Effector memory CD8-positive, alpha-beta T cell (primary cell): ENCODE measurements around the gene SERPINF2.
"Not testable (repeated sequence)": the region's sequence is repeated elsewhere in the genome, so short reads cannot be mapped to it uniquely, and the experiment has no call there.

ENCODE experiments used
- ATAC-seq: fragments of 150-1000 bp; cut with Tn5 transposase; replicated peaks from 2 replicates; pipeline ENCODE4 v1.10.0; 2021; ENCODE audit warnings: mild to moderate bottlenecking, moderate library complexity
- DNase-seq, 3 experiments: peaks; one replicate each; pipeline ENCODE4 v3.0.0; 2021
- H3K27ac Mint-ChIP-seq, 2 donors: one replicate each; pipeline ENCODE4 v1.8.0; 2022; ENCODE audit warnings: mild to moderate bottlenecking in 2 of 2, mixed read lengths in 2 of 2, moderate library complexity in 2 of 2
- H3K27me3 Mint-ChIP-seq, 2 donors: one replicate each; pipeline ENCODE4 v1.8.0; 2022; ENCODE audit warnings: mixed read lengths in 2 of 2
- H3K36me3 Mint-ChIP-seq: one replicate; pipeline ENCODE4 v1.8.0; 2022; ENCODE audit warnings: mild to moderate bottlenecking, moderate library complexity, mixed read lengths; ENCODE audit not compliant: insufficient read depth
- H3K4me1 Mint-ChIP-seq, 2 donors: one replicate each; pipeline ENCODE4 v1.8.0; 2022; ENCODE audit warnings: low read depth in 2 of 2, mixed read lengths in 2 of 2
- H3K4me3 Mint-ChIP-seq, 2 donors: one replicate each; pipeline ENCODE4 v1.8.0; 2022; ENCODE audit warnings: mild to moderate bottlenecking in 2 of 2, mixed read lengths in 2 of 2, moderate library complexity in 2 of 2
- H3K9me3 Mint-ChIP-seq, 2 donors: one replicate each; pipeline ENCODE4 v1.8.0; 2022; ENCODE audit warnings: mixed read lengths in 2 of 2

SERPINF2 gene

GRCh38 chr17:1765576-1765975 lies 22.9 kb downstream of the SERPINF2 start:
- peaks cover 24 to 25% of the 10 kb centered on the region in 2 donors for H3K4me1 Mint-ChIP-seq
- peaks cover 5% of the 10 kb centered on the region for H3K36me3 Mint-ChIP-seq
- ATAC-seq (no peak), DNase-seq (no peak)
- H3K27me3 Mint-ChIP-seq = no peaks in the 10 kb centered on the region
- no peak overlapping the region for H3K27ac Mint-ChIP-seq
- no peak overlapping the region for H3K4me3 Mint-ChIP-seq
- no peaks in the 10 kb centered on the region for H3K9me3 Mint-ChIP-seq

GRCh38 chr17:1766382-1767135 lies 23.9 kb downstream of the SERPINF2 start:
- Mint-ChIP-seq H3K4me1 (peaks cover 25% of the 10 kb centered on the region in 2 donors), H3K4me3 (no peak overlapping the region), H3K27me3 (no peaks in the 10 kb centered on the region), H3K36me3 (peaks cover 5% of the 10 kb centered on the region), H3K27ac (no peak overlapping the region), H3K9me3 (no peaks in the 10 kb centered on the region)
- ATAC-seq (no peak), DNase-seq (no peak)

GRCh38 chr17:1767358-1767757 lies 24.7 kb downstream of the SERPINF2 start:
- H3K9me3 Mint-ChIP-seq = no peaks in the 10 kb centered on the region
- peaks cover 23 to 25% of the 10 kb centered on the region in 2 donors for H3K4me1 Mint-ChIP-seq
- no peak overlapping the region for H3K27ac Mint-ChIP-seq
- ATAC-seq (no peak), DNase-seq (no peak)
- no peak overlapping the region for H3K4me3 Mint-ChIP-seq
- peaks cover 5% of the 10 kb centered on the region for H3K36me3 Mint-ChIP-seq
- H3K27me3 Mint-ChIP-seq = no peaks in the 10 kb centered on the region

GRCh38 chr17:1769822-1770477 lies 27.3 kb downstream of the SERPINF2 start:
- H3K27me3 Mint-ChIP-seq = no peaks in the 10 kb centered on the region
- H3K9me3 Mint-ChIP-seq = no peaks in the 10 kb centered on the region
- DNase-seq (no peak), ATAC-seq (peak; percentile 36)
- peaks cover 5% of the 10 kb centered on the region for H3K36me3 Mint-ChIP-seq
- H3K4me1 Mint-ChIP-seq = peaks cover 11 to 12% of the 10 kb centered on the region in 2 donors
- peak overlapping the region; percentile 36 to 40 for H3K4me3 Mint-ChIP-seq
- peak overlapping the region; percentile 41 to 82 for H3K27ac Mint-ChIP-seq

- H3K27me3 Mint-ChIP-seq, H3K4me3 Mint-ChIP-seq, DNase-seq, H3K36me3 Mint-ChIP-seq, H3K9me3 Mint-ChIP-seq: not testable (repeated sequence)
- peak; percentile 19 for ATAC-seq
- Mint-ChIP-seq H3K4me1 (peaks cover 11 to 12% of the 10 kb centered on the region in 2 donors), H3K27ac (peak overlapping the region in 1 of 2 donors; percentile 72)
Observed at GRCh38 chr17:1773000-1773695, 30.5 kb downstream of the SERPINF2 start.

- no peaks in the 10 kb centered on the region for H3K9me3 Mint-ChIP-seq
- H3K36me3 Mint-ChIP-seq = peaks cover 4% of the 10 kb centered on the region
- ATAC-seq (no peak), DNase-seq (no peak)
- no peak overlapping the region for H3K27ac Mint-ChIP-seq
- H3K27me3 Mint-ChIP-seq = no peaks in the 10 kb centered on the region
- peaks cover 11 to 12% of the 10 kb centered on the region in 2 donors for H3K4me1 Mint-ChIP-seq
- H3K4me3 Mint-ChIP-seq = no peak overlapping the region
Observed at GRCh38 chr17:1773696-1774181, 31.1 kb downstream of the SERPINF2 start.

- Mint-ChIP-seq H3K4me1 (peaks cover 7 to 10% of the 10 kb centered on the region in 2 donors), H3K4me3 (no peak overlapping the region), H3K27ac (peak overlapping the region; percentile 25 to 71), H3K36me3 (peaks cover 12% of the 10 kb centered on the region), H3K9me3 (no peaks in the 10 kb centered on the region), H3K27me3 (no peaks in the 10 kb centered on the region)
- ATAC-seq (no peak), DNase-seq (no peak)
Observed at GRCh38 chr17:1774390-1775176, 31.9 kb downstream of the SERPINF2 start.

- H3K9me3 Mint-ChIP-seq = no peaks in the 10 kb centered on the region
- DNase-seq (no peak), ATAC-seq (no peak)
- peaks cover 26% of the 10 kb centered on the region for H3K36me3 Mint-ChIP-seq
- H3K4me1 Mint-ChIP-seq = peaks cover 0 to 3% of the 10 kb centered on the region in 2 donors
- no peak overlapping the region for H3K4me3 Mint-ChIP-seq
- H3K27ac Mint-ChIP-seq = peak overlapping the region in 1 of 2 donors; percentile 32
- H3K27me3 Mint-ChIP-seq = no peaks in the 10 kb centered on the region
Observed at GRCh38 chr17:1776328-1776727, 33.7 kb downstream of the SERPINF2 start.

- H3K4me3 Mint-ChIP-seq = no peak overlapping the region
- no peaks in the 10 kb centered on the region for H3K27me3 Mint-ChIP-seq
- peak overlapping the region; percentile 60 to 69 for H3K27ac Mint-ChIP-seq
- peaks cover 30% of the 10 kb centered on the region for H3K36me3 Mint-ChIP-seq
- H3K9me3 Mint-ChIP-seq = no peaks in the 10 kb centered on the region
- ATAC-seq (no peak), DNase-seq (no peak)
- H3K4me1 Mint-ChIP-seq = peaks cover 0 to 1% of the 10 kb centered on the region in 2 donors
Observed at GRCh38 chr17:1776857-1777256, 34.2 kb downstream of the SERPINF2 start.

GRCh38 chr17:1779571-1780131 lies 37.0 kb downstream of the SERPINF2 start:
- H3K27ac Mint-ChIP-seq = peak overlapping the region in 1 of 2 donors; percentile 58
- DNase-seq = no peak
- no peaks in the 10 kb centered on the region for H3K27me3 Mint-ChIP-seq
- H3K4me1 Mint-ChIP-seq = no peaks in the 10 kb centered on the region
- H3K4me3 Mint-ChIP-seq = no peak overlapping the region
- no peak for ATAC-seq
- H3K9me3 Mint-ChIP-seq = no peaks in the 10 kb centered on the region
- H3K36me3 Mint-ChIP-seq = peaks cover 52% of the 10 kb centered on the region

GRCh38 chr17:1782171-1782567 lies 39.5 kb downstream of the SERPINF2 start:
- no peaks in the 10 kb centered on the region for H3K27me3 Mint-ChIP-seq
- H3K4me3 Mint-ChIP-seq = no peak overlapping the region
- no peaks in the 10 kb centered on the region for H3K4me1 Mint-ChIP-seq
- peak overlapping the region in 1 of 2 donors; percentile 16 for H3K27ac Mint-ChIP-seq
- DNase-seq (no peak), ATAC-seq (no peak)
- H3K36me3 Mint-ChIP-seq = peaks cover 67% of the 10 kb centered on the region
- H3K9me3 Mint-ChIP-seq = no peaks in the 10 kb centered on the region

- Mint-ChIP-seq H3K9me3 (no peaks in the 10 kb centered on the region), H3K4me3 (no peak overlapping the region), H3K27ac (peak overlapping the region; percentile 16 to 32), H3K4me1 (no peaks in the 10 kb centered on the region), H3K36me3 (peaks cover 67% of the 10 kb centered on the region), H3K27me3 (no peaks in the 10 kb centered on the region)
- DNase-seq (no peak), ATAC-seq (no peak)
Observed at GRCh38 chr17:1783271-1783670, 40.6 kb downstream of the SERPINF2 start.
